Measurements from ENCODE around the gene CLMN. TPM values are rescaled to one million over a fixed set of nuclear protein-coding genes. Genes with fewer than 3 reads are reported as not detected.

The CLMN gene
- polyA plus RNA-seq, 1 donor from 2014 or later, result 0.57 TPM

DNA sequence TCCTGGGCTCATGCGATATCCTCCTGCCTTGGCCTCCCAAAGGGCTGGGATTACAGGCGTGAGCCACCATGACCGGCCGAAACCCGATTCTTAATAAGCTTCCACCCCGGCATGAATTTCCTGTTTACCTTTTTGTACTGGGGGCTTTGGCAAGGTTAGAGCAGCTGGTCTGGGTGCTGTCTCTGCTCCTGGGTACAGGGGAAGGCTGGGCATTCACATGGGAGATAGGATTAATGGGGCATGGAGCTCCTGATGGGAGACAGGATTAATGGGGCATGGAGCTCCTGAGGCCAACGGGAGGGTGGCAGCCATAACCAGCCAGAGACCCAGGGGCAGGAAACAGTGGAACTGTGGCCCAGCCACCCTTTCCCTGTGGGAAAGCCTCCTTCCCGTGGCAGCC, 92.9 kb downstream of the CLMN start:
- H3K79me2 ChIP-seq (replicated peaks; ENCODE audit: insufficient read depth, low read length), result no peaks in the 10 kb centered on the region
- H3K9me2 ChIP-seq (ENCODE audit: insufficient read depth, low read length), result no peaks in the 10 kb centered on the region
- no peaks in the 10 kb centered on the region for H3F3A ChIP-seq (ENCODE audit: insufficient read depth, low read length, poor library complexity, severe bottlenecking)
- H4K20me1 ChIP-seq (ENCODE audit: insufficient read depth), result no peaks in the 10 kb centered on the region
- H3K27me3 ChIP-seq (ENCODE audit: insufficient read depth, low read depth, low read length), result no peaks in the 10 kb centered on the region
- no peaks in the 10 kb centered on the region for H3K9me3 ChIP-seq (ENCODE audit: low read length)
- TF ChIP-seq TAF1 (IDR thresholded peaks at IDR 0.05; ENCODE audit: low read depth), result no peak
- TF ChIP-seq EP300 (conservative IDR thresholded peaks at IDR 0.05; ENCODE audit: poor library complexity, severe bottlenecking), result no peak
- TF ChIP-seq, protein P1, sequence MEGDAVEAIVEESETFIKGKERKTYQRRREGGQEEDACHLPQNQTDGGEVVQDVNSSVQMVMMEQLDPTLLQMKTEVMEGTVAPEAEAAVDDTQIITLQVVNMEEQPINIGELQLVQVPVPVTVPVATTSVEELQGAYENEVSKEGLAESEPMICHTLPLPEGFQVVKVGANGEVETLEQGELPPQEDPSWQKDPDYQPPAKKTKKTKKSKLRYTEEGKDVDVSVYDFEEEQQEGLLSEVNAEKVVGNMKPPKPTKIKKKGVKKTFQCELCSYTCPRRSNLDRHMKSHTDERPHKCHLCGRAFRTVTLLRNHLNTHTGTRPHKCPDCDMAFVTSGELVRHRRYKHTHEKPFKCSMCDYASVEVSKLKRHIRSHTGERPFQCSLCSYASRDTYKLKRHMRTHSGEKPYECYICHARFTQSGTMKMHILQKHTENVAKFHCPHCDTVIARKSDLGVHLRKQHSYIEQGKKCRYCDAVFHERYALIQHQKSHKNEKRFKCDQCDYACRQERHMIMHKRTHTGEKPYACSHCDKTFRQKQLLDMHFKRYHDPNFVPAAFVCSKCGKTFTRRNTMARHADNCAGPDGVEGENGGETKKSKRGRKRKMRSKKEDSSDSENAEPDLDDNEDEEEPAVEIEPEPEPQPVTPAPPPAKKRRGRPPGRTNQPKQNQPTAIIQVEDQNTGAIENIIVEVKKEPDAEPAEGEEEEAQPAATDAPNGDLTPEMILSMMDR (IDR thresholded peaks at IDR 0.05; ENCODE audit: poor library complexity, severe bottlenecking), result no peak
- TF ChIP-seq EZH2 (IDR thresholded peaks at IDR 0.05; ENCODE audit: borderline replicate concordance, insufficient read depth, low read length, poor library complexity, severe bottlenecking), result no peak
- TF ChIP-seq SMC3 (conservative IDR thresholded peaks at IDR 0.05; ENCODE audit: poor library complexity), result no peak
- TF ChIP-seq, protein P2, sequence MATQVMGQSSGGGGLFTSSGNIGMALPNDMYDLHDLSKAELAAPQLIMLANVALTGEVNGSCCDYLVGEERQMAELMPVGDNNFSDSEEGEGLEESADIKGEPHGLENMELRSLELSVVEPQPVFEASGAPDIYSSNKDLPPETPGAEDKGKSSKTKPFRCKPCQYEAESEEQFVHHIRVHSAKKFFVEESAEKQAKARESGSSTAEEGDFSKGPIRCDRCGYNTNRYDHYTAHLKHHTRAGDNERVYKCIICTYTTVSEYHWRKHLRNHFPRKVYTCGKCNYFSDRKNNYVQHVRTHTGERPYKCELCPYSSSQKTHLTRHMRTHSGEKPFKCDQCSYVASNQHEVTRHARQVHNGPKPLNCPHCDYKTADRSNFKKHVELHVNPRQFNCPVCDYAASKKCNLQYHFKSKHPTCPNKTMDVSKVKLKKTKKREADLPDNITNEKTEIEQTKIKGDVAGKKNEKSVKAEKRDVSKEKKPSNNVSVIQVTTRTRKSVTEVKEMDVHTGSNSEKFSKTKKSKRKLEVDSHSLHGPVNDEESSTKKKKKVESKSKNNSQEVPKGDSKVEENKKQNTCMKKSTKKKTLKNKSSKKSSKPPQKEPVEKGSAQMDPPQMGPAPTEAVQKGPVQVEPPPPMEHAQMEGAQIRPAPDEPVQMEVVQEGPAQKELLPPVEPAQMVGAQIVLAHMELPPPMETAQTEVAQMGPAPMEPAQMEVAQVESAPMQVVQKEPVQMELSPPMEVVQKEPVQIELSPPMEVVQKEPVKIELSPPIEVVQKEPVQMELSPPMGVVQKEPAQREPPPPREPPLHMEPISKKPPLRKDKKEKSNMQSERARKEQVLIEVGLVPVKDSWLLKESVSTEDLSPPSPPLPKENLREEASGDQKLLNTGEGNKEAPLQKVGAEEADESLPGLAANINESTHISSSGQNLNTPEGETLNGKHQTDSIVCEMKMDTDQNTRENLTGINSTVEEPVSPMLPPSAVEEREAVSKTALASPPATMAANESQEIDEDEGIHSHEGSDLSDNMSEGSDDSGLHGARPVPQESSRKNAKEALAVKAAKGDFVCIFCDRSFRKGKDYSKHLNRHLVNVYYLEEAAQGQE (IDR thresholded peaks at IDR 0.05; ENCODE audit: borderline replicate concordance), result no peak
- TF ChIP-seq RAD21 (conservative IDR thresholded peaks at IDR 0.05), result no peak
- TF ChIP-seq MXI1 (conservative IDR thresholded peaks at IDR 0.05; ENCODE audit: poor library complexity, severe bottlenecking), result no peak
- no peak for TF ChIP-seq POLR2AphosphoS5 (IDR thresholded peaks at IDR 0.05)
- no peak overlapping the region for H3K9ac ChIP-seq (ENCODE audit: low read length)
- H2AFZ ChIP-seq (ENCODE audit: low read depth, low read length), result no peak overlapping the region
- H3K36me3 ChIP-seq (ENCODE audit: insufficient read depth, low read length), result no peaks in the 10 kb centered on the region
- H3K4me3 ChIP-seq (ENCODE audit: low read length), result no peak overlapping the region
- H3K27ac ChIP-seq (ENCODE audit: low read length), result no peak overlapping the region
- H3K4me2 ChIP-seq (ENCODE audit: low read length), result no peak overlapping the region

GRCh38 chr14:95225251-95225887, 94.3 kb downstream of the CLMN start:
- Histone ChIP-seq H3K4me2 (ENCODE audit: low read length) (no peak overlapping the region), H3K9me2 (ENCODE audit: insufficient read depth, low read length) (no peaks in the 10 kb centered on the region), H3K4me3 (ENCODE audit: low read length) (no peak overlapping the region), H3F3A (ENCODE audit: insufficient read depth, low read length, poor library complexity, severe bottlenecking) (no peaks in the 10 kb centered on the region), H3K36me3 (ENCODE audit: insufficient read depth, low read length) (no peaks in the 10 kb centered on the region), H3K27me3 (ENCODE audit: insufficient read depth, low read depth, low read length) (no peaks in the 10 kb centered on the region), H3K9me3 (ENCODE audit: low read length) (no peaks in the 10 kb centered on the region), H3K27ac (ENCODE audit: low read length) (no peak overlapping the region), H4K20me1 (ENCODE audit: insufficient read depth) (no peaks in the 10 kb centered on the region), H2AFZ (ENCODE audit: low read depth, low read length) (no peak overlapping the region), H3K79me2 (replicated peaks; ENCODE audit: insufficient read depth, low read length) (no peaks in the 10 kb centered on the region), H3K9ac (ENCODE audit: low read length) (no peak overlapping the region)
- TF ChIP-seq, protein P2 (IDR thresholded peaks at IDR 0.05; ENCODE audit: borderline replicate concordance), result no peak
- TF ChIP-seq, protein P1 (IDR thresholded peaks at IDR 0.05; ENCODE audit: poor library complexity, severe bottlenecking), result no peak
- TF ChIP-seq EP300 (conservative IDR thresholded peaks at IDR 0.05; ENCODE audit: poor library complexity, severe bottlenecking) (no peak), POLR2AphosphoS5 (IDR thresholded peaks at IDR 0.05) (no peak), RAD21 (conservative IDR thresholded peaks at IDR 0.05) (no peak), MXI1 (conservative IDR thresholded peaks at IDR 0.05; ENCODE audit: poor library complexity, severe bottlenecking) (no peak), SMC3 (conservative IDR thresholded peaks at IDR 0.05; ENCODE audit: poor library complexity) (no peak), TAF1 (IDR thresholded peaks at IDR 0.05; ENCODE audit: low read depth) (no peak), EZH2 (IDR thresholded peaks at IDR 0.05; ENCODE audit: borderline replicate concordance, insufficient read depth, low read length, poor library complexity, severe bottlenecking) (no peak)

All from neural cell (in vitro differentiated cells).